ENCODE data around the gene CCT6B. TPM values are rescaled to one million over a fixed set of nuclear protein-coding genes. Genes with fewer than 3 reads are reported as not detected.
"Not testable (repeated sequence)": the region's sequence is repeated elsewhere in the genome, so short reads cannot be mapped to it uniquely, and the experiment has no call there.

The CCT6B gene
- total and polyA plus RNA-seq, 10 donors, result 1.3 to 7.6 (median 2.9) TPM

GRCh38 chr17:35006345-35006744, 45.1 kb upstream of the CCT6B start:
- H3K36me3 ChIP-seq, result peaks cover 0 to 99% (median 59%) of the 10 kb centered on the region in 6 donors
- 88 to 96% (median 93%) methylated on average over 4 of the region's 4 CpGs for WGBS, 5 donors

GRCh38 chr17:35003778-35004177, 42.5 kb upstream of the CCT6B start:
- Histone ChIP-seq H3K4me1 (peaks cover 0 to 3% (median 1%) of the 10 kb centered on the region in 6 donors), H3K9me3 (no peaks in the 10 kb centered on the region), H3K27me3 (replicated peaks in 1 of 7) (no peaks in the 10 kb centered on the region), H3K36me3 (peaks cover 0 to 98% (median 72%) of the 10 kb centered on the region in 6 donors), H3K27ac (no peak overlapping the region), H3K4me3 (no peak overlapping the region)
- DNase-seq, result no peak
- intact Hi-C loops (cut with DNase I; ENCODE audit: low total_unique reads), result no loop called here
- WGBS, 5 donors, result 85 to 98% (median 95%) methylated on average over 4 of the region's 4 CpGs
- no peak for TF ChIP-seq POLR2A (IDR thresholded peaks at IDR 0.05)
- no peak for TF ChIP-seq POLR2AphosphoS5 (IDR thresholded peaks at IDR 0.05)

More at GRCh38 chr17:35006345-35006744, 45.1 kb upstream of the CCT6B start:
- Histone ChIP-seq H3K4me3 (no peak overlapping the region), H3K4me1 (no peaks in the 10 kb centered on the region), H3K9me3 (no peaks in the 10 kb centered on the region), H3K27me3 (replicated peaks in 1 of 7) (no peaks in the 10 kb centered on the region), H3K27ac (no peak overlapping the region)
- intact Hi-C loops (cut with DNase I; ENCODE audit: low total_unique reads), result no loop called here
- no peak for DNase-seq
- TF ChIP-seq POLR2AphosphoS5 (IDR thresholded peaks at IDR 0.05) (peak in 1 of 3 donors; percentile 33), POLR2A (IDR thresholded peaks at IDR 0.05) (no peak)

- Histone ChIP-seq H3K9me3 (no peaks in the 10 kb centered on the region), H3K27ac (peak overlapping the region in 2 of 8 donors; percentile 23 to 37), H3K4me1 (peaks cover 0 to 10% (median 5%) of the 10 kb centered on the region in 6 donors), H3K36me3 (peaks cover 0 to 98% (median 77%) of the 10 kb centered on the region in 6 donors), H3K4me3 (no peak overlapping the region), H3K27me3 (replicated peaks in 1 of 7) (no peaks in the 10 kb centered on the region)
- TF ChIP-seq POLR2A (IDR thresholded peaks at IDR 0.05) (no peak), POLR2AphosphoS5 (IDR thresholded peaks at IDR 0.05) (no peak), CTCF (IDR thresholded peaks at IDR 0.05 in 8 of 11, conservative IDR thresholded peaks at IDR 0.05 in 3 of 11) (no peak)
- intact Hi-C loops (cut with DNase I; ENCODE audit: low total_unique reads), result no loop called here
- 69 to 91% (median 82%) methylated on average over 15 of the region's 15 CpGs for WGBS, 5 donors
- DNase-seq, result no peak
Measured at GRCh38 chr17:35002876-35003551, 41.8 kb upstream of the CCT6B start.

- H3K27me3 ChIP-seq (replicated peaks in 1 of 7), result no peaks in the 10 kb centered on the region
- H3K27ac ChIP-seq, result peak overlapping the region in 1 of 8 donors; percentile 14
- peaks cover 0 to 98% (median 76%) of the 10 kb centered on the region in 6 donors for H3K36me3 ChIP-seq
- no peak overlapping the region for H3K4me3 ChIP-seq
- intact Hi-C loops (cut with DNase I; ENCODE audit: low total_unique reads), result no loop called here
- no peaks in the 10 kb centered on the region for H3K9me3 ChIP-seq
- DNase-seq, result no peak
- 85 to 95% (median 89%) methylated on average over 2 of the region's 2 CpGs for WGBS, 5 donors
- peaks cover 0 to 25% (median 15%) of the 10 kb centered on the region in 6 donors for H3K4me1 ChIP-seq
- no peak for TF ChIP-seq CTCF (IDR thresholded peaks at IDR 0.05 in 8 of 11, conservative IDR thresholded peaks at IDR 0.05 in 3 of 11)
- no peak for TF ChIP-seq POLR2A (IDR thresholded peaks at IDR 0.05)
- no peak for TF ChIP-seq POLR2AphosphoS5 (IDR thresholded peaks at IDR 0.05)
Measured at GRCh38 chr17:35001549-35001948, 40.3 kb upstream of the CCT6B start.

GRCh38 chr17:35000965-35001364, 39.7 kb upstream of the CCT6B start:
- intact Hi-C loops (cut with DNase I; ENCODE audit: low total_unique reads); H3K4me3 ChIP-seq; H3K27me3 ChIP-seq (replicated peaks in 1 of 7); H3K9me3 ChIP-seq; DNase-seq: not testable (repeated sequence)
- Histone ChIP-seq H3K4me1 (peaks cover 0 to 30% (median 17%) of the 10 kb centered on the region in 6 donors), H3K36me3 (peaks cover 0 to 98% (median 81%) of the 10 kb centered on the region in 6 donors), H3K27ac (peak overlapping the region in 1 of 8 donors; percentile 14)
- 94 to 98% (median 95%) methylated on average over 13 to 14 of the region's 14 CpGs for WGBS, 5 donors
